Gastroesophageal sphincter (tissue), 3 donors: ENCODE results near the gene VEGFA.

Experiments
- CTCF ChIP-seq, 4 experiments: fragments of 200-600 bp in 2 of 4; fragments of 450-650 bp in 2 of 4; sonication (generic) in 1 of 4; IDR thresholded peaks; one replicate each; pipeline ENCODE4 v1.5.1; 2017 to 2019; ENCODE audit warnings: antibody characterized with exemption in 4 of 4, mild to moderate bottlenecking in 2 of 4, moderate library complexity in 2 of 4
- EP300 ChIP-seq: sonication (generic); formaldehyde crosslinking; IDR thresholded peaks from one replicate; pipeline ENCODE4 v1.6.1; 2017; ENCODE audit warnings: antibody characterized with exemption, mild to moderate bottlenecking
- POLR2A ChIP-seq, 2 donors: fragments of 450-650 bp; IDR thresholded peaks; one replicate each; pipeline ENCODE4 v1.6.1; 2017; ENCODE audit warnings: antibody characterized with exemption in 2 of 2, mild to moderate bottlenecking in 2 of 2, moderate library complexity in 1 of 2

- TF ChIP-seq CTCF (IDR thresholded peaks at IDR 0.05) = no peak
- TF ChIP-seq EP300 = no peak
- no peak for TF ChIP-seq POLR2A (IDR thresholded peaks at IDR 0.05)
Observed at GRCh38 chr6:43765776-43766499, 4.1 kb upstream of the VEGFA start.
